ENCODE measurements around the gene ZNF649. TPM values are rescaled to one million over a fixed set of nuclear protein-coding genes. Genes with fewer than 3 reads are reported as not detected.

The ZNF649 gene
- total RNA-seq, 2 experiments from 2014 or later, result 13.0 to 13.2 TPM

GRCh38 chr19:51921949-51922348 is 17.1 kb upstream of the ZNF649 start:
- CTCF ChIA-PET, result no interaction called here

GRCh38 chr19:51919606-51920005 is 14.8 kb upstream of the ZNF649 start:
- CTCF ChIA-PET, result no interaction called here

More at GRCh38 chr19:51921949-51922348, 17.1 kb upstream of the ZNF649 start:
- Mint-ChIP-seq H3K4me3 (no peak overlapping the region), H3K36me3 (ENCODE audit: low read depth) (peaks cover 74% of the 10 kb centered on the region), H3K27me3 (no peaks in the 10 kb centered on the region), H3K9me3 (peaks cover 20% of the 10 kb centered on the region), H3K27ac (no peak overlapping the region), H3K4me1 (ENCODE audit: low read depth) (peaks cover 8% of the 10 kb centered on the region)
- H3K9me3 ChIP-seq (ENCODE audit: control insufficient read depth in 1 of 2, insufficient read depth in 1 of 2, low read length in 2 of 2), result peaks cover 32 to 83% of the 10 kb centered on the region in 2 experiments
- H3K27me3 ChIP-seq (ENCODE audit: control insufficient read depth in 1 of 2, insufficient read depth in 2 of 2, low read length in 2 of 2), result no peaks in the 10 kb centered on the region
- H3K4me1 ChIP-seq (ENCODE audit: insufficient read depth, low read length), result peaks cover 6% of the 10 kb centered on the region
- TF ChIP-seq CTCF (IDR thresholded peaks at IDR 0.05), result no peak
- no peak for ATAC-seq (ENCODE audit: poor library complexity)
- no peak overlapping the region for H3K27ac ChIP-seq (ENCODE audit: low read depth in 1 of 2, low read length in 2 of 2)
- intact Hi-C loops (cut with DNase I, micrococcal nuclease), result loop anchor here in 1 of 2 experiments (10.0 kb wide), 2 partner anchors 217 to 327 kb away; no protein-coding TSS in a partner anchor
- no peak overlapping the region for H3K4me3 ChIP-seq (ENCODE audit: low read length)
- POLR2A ChIA-PET, result no interaction called here
- H3K36me3 ChIP-seq (ENCODE audit: insufficient read depth, low read length), result no peaks in the 10 kb centered on the region
- DNase-seq, result no peak

GRCh38 chr19:51916167-51916566 is 11.3 kb upstream of the ZNF649 start:
- intact Hi-C loops (cut with DNase I, micrococcal nuclease), result no loop called here
- CTCF ChIA-PET, result no interaction called here
- POLR2A ChIA-PET, result no interaction called here
- DNase-seq (no peak), ATAC-seq (ENCODE audit: poor library complexity) (no peak)
- no peak overlapping the region for H3K4me3 ChIP-seq (ENCODE audit: low read length)
- no peak for TF ChIP-seq CTCF (IDR thresholded peaks at IDR 0.05)
- H3K4me1 Mint-ChIP-seq (ENCODE audit: low read depth), result no peaks in the 10 kb centered on the region
- H3K9me3 Mint-ChIP-seq, result peaks cover 19% of the 10 kb centered on the region
- no peaks in the 10 kb centered on the region for H3K27me3 ChIP-seq (ENCODE audit: control insufficient read depth in 1 of 2, insufficient read depth in 2 of 2, low read length in 2 of 2)
- H3K27ac Mint-ChIP-seq, result no peak overlapping the region
- H3K4me1 ChIP-seq (ENCODE audit: insufficient read depth, low read length), result no peaks in the 10 kb centered on the region
- H3K36me3 Mint-ChIP-seq (ENCODE audit: low read depth), result peaks cover 69% of the 10 kb centered on the region
- H3K36me3 ChIP-seq (ENCODE audit: insufficient read depth, low read length), result no peaks in the 10 kb centered on the region
- no peak overlapping the region for H3K4me3 Mint-ChIP-seq
- H3K9me3 ChIP-seq (ENCODE audit: control insufficient read depth in 1 of 2, insufficient read depth in 1 of 2, low read length in 2 of 2), result peaks cover 27 to 84% of the 10 kb centered on the region in 2 experiments
- no peaks in the 10 kb centered on the region for H3K27me3 Mint-ChIP-seq
- H3K27ac ChIP-seq (ENCODE audit: low read depth in 1 of 2, low read length in 2 of 2), result no peak overlapping the region

More at GRCh38 chr19:51919606-51920005, 14.8 kb upstream of the ZNF649 start:
- no peak overlapping the region for H3K27ac Mint-ChIP-seq
- POLR2A ChIA-PET, result no interaction called here
- Histone ChIP-seq H3K9me3 (ENCODE audit: control insufficient read depth in 1 of 2, insufficient read depth in 1 of 2, low read length in 2 of 2) (peaks cover 33 to 90% of the 10 kb centered on the region in 2 experiments), H3K4me1 (ENCODE audit: insufficient read depth, low read length) (no peaks in the 10 kb centered on the region), H3K27me3 (ENCODE audit: control insufficient read depth in 1 of 2, insufficient read depth in 2 of 2, low read length in 2 of 2) (no peaks in the 10 kb centered on the region), H3K36me3 (ENCODE audit: insufficient read depth, low read length) (no peaks in the 10 kb centered on the region), H3K4me3 (ENCODE audit: low read length) (no peak overlapping the region), H3K27ac (ENCODE audit: low read depth in 1 of 2, low read length in 2 of 2) (no peak overlapping the region)
- intact Hi-C loops (cut with DNase I, micrococcal nuclease), result loop anchor here in 1 of 2 experiments (10.0 kb wide), 2 partner anchors 215 to 325 kb away; no protein-coding TSS in a partner anchor
- no peak for DNase-seq
- no peak for TF ChIP-seq CTCF (IDR thresholded peaks at IDR 0.05)
- H3K4me1 Mint-ChIP-seq (ENCODE audit: low read depth), result no peaks in the 10 kb centered on the region
- H3K4me3 Mint-ChIP-seq, result no peak overlapping the region
- peaks cover 15% of the 10 kb centered on the region for H3K9me3 Mint-ChIP-seq
- peaks cover 77% of the 10 kb centered on the region for H3K36me3 Mint-ChIP-seq (ENCODE audit: low read depth)
- no peaks in the 10 kb centered on the region for H3K27me3 Mint-ChIP-seq
- ATAC-seq (ENCODE audit: poor library complexity), result no peak
